IgD-negative memory B cell (primary cell): ENCODE results near the gene CSRP3. TPM values are rescaled to one million over a fixed set of nuclear protein-coding genes. Genes with fewer than 3 reads are reported as not detected.

Source experiments
- H3K27ac Mint-ChIP-seq, 3 donors: one replicate each; pipeline ENCODE4 v1.8.0; 2020 to 2022; ENCODE audit warnings: mild to moderate bottlenecking in 3 of 3, mixed read lengths in 3 of 3, moderate library complexity in 1 of 3
- H3K27me3 Mint-ChIP-seq: one replicate; pipeline ENCODE4 v1.8.0; 2021; ENCODE audit warnings: mixed read lengths
- H3K36me3 Mint-ChIP-seq: one replicate; pipeline ENCODE4 v1.8.0; 2020; ENCODE audit warnings: mild to moderate bottlenecking, mixed read lengths
- H3K4me1 Mint-ChIP-seq, 3 donors: one replicate each; pipeline ENCODE4 v1.8.0; 2020 to 2022; ENCODE audit warnings: mixed read lengths in 3 of 3, mild to moderate bottlenecking in 1 of 3
- H3K4me3 Mint-ChIP-seq, 4 donors: one replicate each; pipeline ENCODE4 v1.8.0; 2020 to 2022; ENCODE audit warnings: mild to moderate bottlenecking in 4 of 4, mixed read lengths in 4 of 4, moderate library complexity in 3 of 4
- H3K9me3 Mint-ChIP-seq, 3 donors: one replicate each; pipeline ENCODE4 v1.8.0; 2020 to 2021; ENCODE audit warnings: mixed read lengths in 3 of 3, mild to moderate bottlenecking in 1 of 3
- polyA plus RNA-seq: library from polyadenylated mRNA; unstranded; fragments of 300-500 nt; fragmentation: Illumina TruSeq; gene quantifications from one replicate; pipeline ENCODE4 v1.2.3, GENCODE V29; 2021

The CSRP3 gene
- polyA plus RNA-seq, 1 donor from 2014 or later: not detected

GRCh38 chr11:19237381-19237780 is 35.6 kb upstream of the CSRP3 start:
- Mint-ChIP-seq H3K27me3 (peaks cover 12% of the 10 kb centered on the region), H3K27ac (no peak overlapping the region), H3K36me3 (no peaks in the 10 kb centered on the region), H3K4me1 (peaks cover 3 to 16% (median 13%) of the 10 kb centered on the region in 3 donors), H3K4me3 (no peak overlapping the region), H3K9me3 (peaks cover 0 to 1% (median 0%) of the 10 kb centered on the region in 3 donors)

DNA sequence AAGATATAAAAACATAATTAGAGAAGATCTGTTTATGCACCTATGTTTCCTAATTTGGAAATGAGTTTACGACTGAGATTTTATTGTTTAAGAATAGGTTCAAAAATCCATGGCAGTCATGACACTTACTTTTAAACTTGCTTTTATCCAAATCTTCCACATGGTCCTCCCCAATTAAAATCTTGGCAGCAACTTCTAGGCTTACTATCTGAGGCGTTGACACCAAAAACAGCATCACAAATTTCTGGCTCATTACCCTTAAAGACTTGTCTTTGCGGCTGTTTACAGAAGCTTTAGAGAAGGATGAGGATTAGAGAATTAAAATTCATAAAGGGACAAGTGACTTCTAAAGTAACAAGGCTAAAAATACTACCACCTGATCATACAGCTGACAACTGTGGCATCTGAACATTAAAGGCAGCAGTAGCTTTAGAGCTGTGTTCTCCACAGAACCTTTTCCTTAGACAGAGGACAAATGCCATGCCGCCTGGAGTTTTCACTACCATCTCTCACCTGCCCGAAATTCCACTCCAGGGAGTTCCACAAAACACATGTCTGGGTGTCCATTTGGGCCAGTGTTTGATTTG is 32.5 kb upstream of the CSRP3 start:
- H3K36me3 Mint-ChIP-seq: no peaks in the 10 kb centered on the region
- H3K4me1 Mint-ChIP-seq: peaks cover 0 to 2% (median 0%) of the 10 kb centered on the region in 3 donors
- H3K4me3 Mint-ChIP-seq: no peak overlapping the region
- H3K27ac Mint-ChIP-seq: no peak overlapping the region
- peaks cover 0 to 5% (median 1%) of the 10 kb centered on the region in 3 donors for H3K9me3 Mint-ChIP-seq
- H3K27me3 Mint-ChIP-seq: peaks cover 2% of the 10 kb centered on the region

- H3K27ac Mint-ChIP-seq: no peak overlapping the region
- no peak overlapping the region for H3K4me3 Mint-ChIP-seq
- no peaks in the 10 kb centered on the region for H3K36me3 Mint-ChIP-seq
- no peaks in the 10 kb centered on the region for H3K4me1 Mint-ChIP-seq
- no peaks in the 10 kb centered on the region for H3K27me3 Mint-ChIP-seq
- peaks cover 0 to 5% (median 1%) of the 10 kb centered on the region in 3 donors for H3K9me3 Mint-ChIP-seq
Measured at GRCh38 chr11:19232910-19233503, 31.2 kb upstream of the CSRP3 start.

DNA sequence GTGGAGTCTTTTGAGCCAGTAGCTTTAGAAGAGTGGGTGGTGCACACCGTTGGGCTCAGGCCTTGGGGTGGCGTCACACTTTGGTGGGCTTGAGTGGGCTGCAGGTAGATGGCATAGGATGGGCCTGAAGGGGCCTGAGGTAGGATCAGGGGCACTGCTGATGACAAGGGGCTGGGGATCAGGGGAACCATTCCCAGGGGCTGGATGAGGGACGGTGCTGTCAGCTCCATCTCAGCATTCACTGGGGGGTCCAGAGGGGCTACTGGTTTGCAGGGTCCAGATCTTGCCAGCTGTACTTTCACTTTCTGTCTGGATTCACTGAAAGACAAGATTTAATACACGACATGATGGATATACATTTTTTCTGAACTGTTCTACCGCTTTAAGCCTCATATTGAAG is 27.9 kb upstream of the CSRP3 start:
- Mint-ChIP-seq H3K27me3 (no peaks in the 10 kb centered on the region), H3K4me1 (no peaks in the 10 kb centered on the region), H3K27ac (no peak overlapping the region)

GRCh38 chr11:19228968-19229367 is 27.2 kb upstream of the CSRP3 start:
- no peaks in the 10 kb centered on the region for H3K27me3 Mint-ChIP-seq
- H3K27ac Mint-ChIP-seq: no peak overlapping the region
- H3K9me3 Mint-ChIP-seq: peaks cover 0 to 5% (median 0%) of the 10 kb centered on the region in 3 donors
- H3K36me3 Mint-ChIP-seq: no peaks in the 10 kb centered on the region
- H3K4me1 Mint-ChIP-seq: no peaks in the 10 kb centered on the region
- H3K4me3 Mint-ChIP-seq: no peak overlapping the region

More for the DNA sequence above, 27.9 kb upstream of the CSRP3 start:
- H3K9me3 Mint-ChIP-seq: peaks cover 0 to 5% (median 0%) of the 10 kb centered on the region in 3 donors
- no peak overlapping the region for H3K4me3 Mint-ChIP-seq
- H3K36me3 Mint-ChIP-seq: no peaks in the 10 kb centered on the region

DNA sequence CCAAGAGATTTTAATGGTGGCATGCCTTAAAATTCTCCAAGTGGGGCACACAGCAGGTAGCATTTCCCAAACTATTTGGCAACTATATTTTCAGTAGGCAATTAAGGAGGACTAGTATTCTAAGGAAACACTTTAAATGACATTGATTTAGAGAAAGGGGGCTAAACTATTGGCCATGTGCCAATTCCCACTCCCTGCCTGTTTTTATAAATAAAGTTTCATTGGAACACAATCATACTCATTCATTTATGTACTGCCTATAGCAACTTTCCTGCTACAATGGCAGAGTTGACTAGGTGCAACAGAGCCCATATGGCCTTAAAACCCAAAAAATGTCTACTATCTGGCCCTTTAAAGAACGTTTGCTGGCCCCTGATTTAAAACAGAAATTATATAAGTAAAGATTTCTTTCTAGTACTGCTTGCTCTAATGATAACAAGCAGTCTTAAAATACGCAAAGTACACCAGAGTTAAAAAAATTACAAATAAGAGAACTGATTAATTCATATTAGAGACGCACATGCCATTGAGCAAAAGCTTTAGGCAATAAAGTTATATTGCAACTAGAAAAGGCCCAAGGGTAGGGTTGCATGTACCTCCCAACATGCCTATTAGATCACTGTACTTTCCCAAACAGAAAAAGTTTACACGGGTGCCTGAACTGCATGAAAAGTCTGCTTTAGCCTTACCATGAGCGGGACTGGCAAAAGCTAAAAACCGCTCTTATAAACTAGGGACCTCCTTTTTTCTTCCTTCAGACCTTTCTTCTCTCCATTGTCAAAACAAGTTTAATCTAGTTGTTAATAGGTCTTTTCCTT is 24.8 kb upstream of the CSRP3 start:
- H3K4me3 Mint-ChIP-seq: no peak overlapping the region
- no peaks in the 10 kb centered on the region for H3K4me1 Mint-ChIP-seq
- H3K36me3 Mint-ChIP-seq: no peaks in the 10 kb centered on the region
- no peak overlapping the region for H3K27ac Mint-ChIP-seq
- no peaks in the 10 kb centered on the region for H3K27me3 Mint-ChIP-seq
- H3K9me3 Mint-ChIP-seq: peaks cover 0 to 1% (median 0%) of the 10 kb centered on the region in 3 donors

GRCh38 chr11:19225581-19225980 is 23.8 kb upstream of the CSRP3 start:
- Mint-ChIP-seq H3K9me3 (no peaks in the 10 kb centered on the region), H3K36me3 (no peaks in the 10 kb centered on the region), H3K4me3 (no peak overlapping the region), H3K4me1 (no peaks in the 10 kb centered on the region), H3K27me3 (no peaks in the 10 kb centered on the region), H3K27ac (no peak overlapping the region)

DNA sequence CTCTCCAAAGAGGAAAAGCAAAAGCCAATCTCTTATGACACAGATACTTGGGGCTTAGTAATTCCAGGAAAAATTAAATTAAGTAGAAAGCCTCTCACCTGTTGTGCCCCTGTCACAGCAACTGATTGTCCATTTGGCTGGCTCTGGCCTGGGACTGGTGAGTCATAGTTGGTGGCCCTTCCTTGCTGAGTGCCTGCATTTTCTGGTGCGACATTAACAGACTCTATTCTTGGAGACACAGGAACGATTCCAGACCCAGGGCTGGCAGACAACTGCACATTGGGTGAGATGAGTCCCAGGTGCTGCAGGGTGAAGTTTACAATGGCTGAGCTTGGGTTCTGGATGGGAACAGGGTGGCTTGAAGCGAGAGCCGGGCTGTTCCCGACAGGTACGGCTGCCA is 23.3 kb upstream of the CSRP3 start:
- Mint-ChIP-seq H3K27me3 (no peaks in the 10 kb centered on the region), H3K36me3 (no peaks in the 10 kb centered on the region), H3K27ac (no peak overlapping the region), H3K4me3 (no peak overlapping the region), H3K9me3 (no peaks in the 10 kb centered on the region), H3K4me1 (no peaks in the 10 kb centered on the region)

DNA sequence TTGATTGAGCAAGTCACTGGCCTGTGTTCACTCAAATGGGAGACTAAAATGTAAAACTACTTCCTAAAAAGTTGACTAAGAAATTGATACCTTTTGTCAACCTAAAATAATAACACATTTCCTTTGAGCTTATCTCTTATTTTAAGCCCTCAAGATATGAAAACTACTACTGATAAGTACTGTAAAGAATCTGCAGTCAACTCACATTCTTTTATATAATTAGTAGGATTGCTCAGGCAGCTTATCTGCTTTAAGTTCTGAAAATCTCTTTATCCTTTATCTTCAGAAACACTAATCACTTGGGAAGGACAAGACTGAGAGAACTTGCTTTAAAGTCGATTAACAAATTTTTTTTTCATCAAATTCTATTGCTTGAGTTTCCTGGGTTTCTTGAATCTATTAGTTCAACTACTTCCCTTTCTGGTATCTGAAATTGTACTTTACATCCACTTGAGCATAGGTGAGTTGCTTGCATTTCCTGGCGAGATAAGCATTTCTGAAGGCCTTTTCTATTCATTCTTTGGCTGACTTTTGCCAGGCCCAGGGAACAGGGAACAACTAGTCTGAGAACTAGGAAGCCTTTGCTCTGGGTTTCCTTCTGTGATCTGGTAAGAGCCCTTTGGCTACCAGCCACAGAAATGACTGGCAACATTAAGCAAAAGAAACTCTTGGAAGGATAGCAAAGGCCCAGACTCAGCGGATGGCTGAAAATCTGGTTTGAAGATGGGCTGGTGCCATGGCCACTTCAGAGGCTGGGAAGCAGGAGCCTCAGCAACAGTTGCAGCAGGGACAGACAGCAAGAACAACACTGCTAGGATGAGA is 19.3 kb upstream of the CSRP3 start:
- no peaks in the 10 kb centered on the region for H3K36me3 Mint-ChIP-seq
- no peaks in the 10 kb centered on the region for H3K4me1 Mint-ChIP-seq
- no peak overlapping the region for H3K27ac Mint-ChIP-seq
- no peaks in the 10 kb centered on the region for H3K9me3 Mint-ChIP-seq
- H3K27me3 Mint-ChIP-seq: peaks cover 4% of the 10 kb centered on the region
- no peak overlapping the region for H3K4me3 Mint-ChIP-seq

DNA sequence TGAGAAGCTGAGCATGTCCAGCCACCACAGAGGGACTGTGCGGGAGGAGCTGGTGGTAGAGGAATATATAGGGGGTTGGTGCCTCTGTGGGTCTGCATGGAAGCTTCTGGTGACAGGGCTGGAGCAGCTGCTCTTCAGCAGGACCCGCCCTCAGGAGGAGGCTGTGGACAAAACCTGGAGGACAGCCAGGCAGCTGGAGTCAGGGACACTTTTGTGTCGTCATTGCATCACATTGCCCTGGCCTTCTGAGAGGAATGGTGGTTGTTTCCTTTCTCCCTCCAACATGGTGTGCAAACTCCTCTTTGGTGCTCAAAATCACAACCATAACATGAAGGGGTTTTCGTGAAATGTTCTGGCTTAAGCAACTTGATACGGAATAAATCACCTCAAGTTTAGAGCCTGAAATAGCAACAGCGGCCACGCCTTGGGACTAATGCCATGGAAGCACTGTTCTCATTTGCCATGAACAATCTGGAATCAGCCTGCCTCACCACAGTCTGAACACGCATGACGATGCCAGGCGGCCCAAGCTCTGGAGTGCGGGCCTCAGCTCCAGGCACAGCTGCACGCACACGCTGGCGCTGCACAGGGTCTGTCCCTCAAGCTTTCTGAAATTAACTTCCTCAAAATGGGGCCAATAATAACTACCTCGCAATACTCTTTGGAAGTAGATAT is 17.1 kb upstream of the CSRP3 start:
- Mint-ChIP-seq H3K36me3 (no peaks in the 10 kb centered on the region), H3K27me3 (peaks cover 8% of the 10 kb centered on the region)

GRCh38 chr11:19218216-19218615 is 16.4 kb upstream of the CSRP3 start:
- no peak overlapping the region for H3K4me3 Mint-ChIP-seq
- no peaks in the 10 kb centered on the region for H3K36me3 Mint-ChIP-seq
- no peaks in the 10 kb centered on the region for H3K4me1 Mint-ChIP-seq
- peaks cover 8% of the 10 kb centered on the region for H3K27me3 Mint-ChIP-seq
- no peak overlapping the region for H3K27ac Mint-ChIP-seq
- H3K9me3 Mint-ChIP-seq: no peaks in the 10 kb centered on the region

More for the DNA sequence above, 17.1 kb upstream of the CSRP3 start:
- no peaks in the 10 kb centered on the region for H3K9me3 Mint-ChIP-seq
- H3K4me1 Mint-ChIP-seq: no peaks in the 10 kb centered on the region
- H3K4me3 Mint-ChIP-seq: no peak overlapping the region
- H3K27ac Mint-ChIP-seq: no peak overlapping the region

- no peak overlapping the region for H3K4me3 Mint-ChIP-seq
- H3K9me3 Mint-ChIP-seq: no peaks in the 10 kb centered on the region
- H3K4me1 Mint-ChIP-seq: no peaks in the 10 kb centered on the region
- H3K27me3 Mint-ChIP-seq: peaks cover 12% of the 10 kb centered on the region
- H3K27ac Mint-ChIP-seq: no peak overlapping the region
- H3K36me3 Mint-ChIP-seq: no peaks in the 10 kb centered on the region
Measured at GRCh38 chr11:19216709-19217374, 15.1 kb upstream of the CSRP3 start.

DNA sequence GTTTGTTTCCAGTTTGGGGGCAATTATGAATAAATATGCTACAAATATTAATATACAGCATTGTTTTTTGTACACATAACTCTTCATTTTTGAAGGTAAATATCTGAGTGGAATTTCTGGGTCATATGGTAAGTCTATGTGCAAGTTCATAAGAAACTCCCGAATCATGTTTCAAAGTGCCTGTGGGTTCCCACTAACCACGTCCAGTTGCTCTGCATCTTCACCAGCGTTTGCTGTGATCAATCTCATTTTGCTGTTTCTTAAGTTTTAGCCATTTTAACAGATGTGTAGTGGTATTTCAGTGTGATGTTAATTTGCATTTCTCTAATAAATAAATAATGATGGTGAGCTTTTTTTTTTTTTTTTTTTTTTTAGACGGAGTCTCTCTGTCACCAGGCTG is 14.2 kb upstream of the CSRP3 start:
- peaks cover 12% of the 10 kb centered on the region for H3K27me3 Mint-ChIP-seq
- no peak overlapping the region for H3K4me3 Mint-ChIP-seq
- no peaks in the 10 kb centered on the region for H3K4me1 Mint-ChIP-seq
- no peak overlapping the region for H3K27ac Mint-ChIP-seq
- H3K9me3 Mint-ChIP-seq: no peaks in the 10 kb centered on the region
- H3K36me3 Mint-ChIP-seq: no peaks in the 10 kb centered on the region
